Endothelial cell of umbilical vein (primary cell): Measurements from ENCODE around the gene KCNIP1. TPM values are rescaled to one million over a fixed set of nuclear protein-coding genes. Genes with fewer than 3 reads are reported as not detected.

Experiments used
- BruUV-seq: library from RNA; stranded (reverse); fragments of 400-500 nt; replicated peaks from 2 replicates; lab custom pipeline; 2021; lab: Mats Ljungman, UMichigan
- CTCF ChIA-PET: fragments of 300-600, 350-600 bp; sonication (Branson Sonifier 250); formaldehyde crosslinking; loops from one replicate; lab custom pipeline; 2021; ENCODE audit warnings: antibody characterized with exemption, inconsistent platforms; lab: Charles Lee
- POLR2A ChIA-PET: fragments of 300-600, 350-600 bp; sonication (Branson Sonifier 250); formaldehyde crosslinking; loops from one replicate; lab custom pipeline; 2021; ENCODE audit warnings: antibody characterized with exemption, inconsistent platforms; lab: Charles Lee
- DNase-seq: peaks from one replicate; pipeline ENCODE4 v3.0.0-alpha.2; 2011; ENCODE audit warnings: low read depth, low spot score
- FAIRE-seq: peaks from 2 replicates; lab custom pipeline; 2011; peaks lifted over from hg19 to GRCh38; lab: Jason Lieb, UNC
- H2AFZ ChIP-seq: 2 replicates; pipeline ENCODE4 v1.6.0; 2012; ENCODE audit warnings: low read depth, low read length, control low read depth, inconsistent platforms
- H3K27ac ChIP-seq: 2 replicates; pipeline ENCODE4 v1.5.1; 2011; ENCODE audit warnings: low read depth, mild to moderate bottlenecking, control low read depth, low read length, moderate library complexity; ENCODE audit not compliant: insufficient read depth
- H3K27me3 ChIP-seq, 2 experiments: 2 replicates each; pipeline versions ENCODE4 v1.6.0 to v1.6.1; 2011; ENCODE audit warnings: low read length in 2 of 2, mixed read lengths in 1 of 2; ENCODE audit not compliant: control insufficient read depth in 2 of 2, insufficient read depth in 2 of 2
- H3K36me3 ChIP-seq, 2 experiments: 2 replicates in 1 of 2; 3 replicates in 1 of 2; pipeline ENCODE4 v1.5.1; 2011; ENCODE audit warnings: low read length in 2 of 2, mild to moderate bottlenecking in 1 of 2, moderate library complexity in 1 of 2; ENCODE audit not compliant: control insufficient read depth in 2 of 2, insufficient read depth in 2 of 2; ENCODE audit errors: extremely low read depth in 1 of 2
- H3K4me1 ChIP-seq: 3 replicates; pipeline ENCODE4 v1.5.1; 2011; ENCODE audit warnings: mild to moderate bottlenecking, low read length; ENCODE audit not compliant: control insufficient read depth, insufficient read depth; ENCODE audit errors: extremely low read depth
- H3K4me2 ChIP-seq: 2 replicates; pipeline ENCODE4 v1.6.1; 2011; ENCODE audit warnings: low read length, control low read depth, mixed read lengths; ENCODE audit not compliant: insufficient read depth
- H3K4me3 ChIP-seq, 3 experiments: fragments of 200-600 bp in 1 of 3; sonication (generic), shearing (Covaris generic) in 1 of 3; replicated peaks in 1 of 3; 2 replicates each; pipeline ENCODE4 v1.5.1; 2011 to 2016; ENCODE audit warnings: control low read depth in 3 of 3, low read length in 3 of 3, mild to moderate bottlenecking in 2 of 3, inconsistent platforms in 1 of 3, low read depth in 1 of 3, moderate library complexity in 1 of 3; ENCODE audit not compliant: insufficient read depth in 1 of 3
- H3K79me2 ChIP-seq: 2 replicates; pipeline ENCODE4 v1.6.0; 2012; ENCODE audit warnings: low read length, inconsistent platforms; ENCODE audit not compliant: control insufficient read depth, insufficient read depth
- H3K9ac ChIP-seq: replicated peaks from 2 replicates; pipeline ENCODE3; 2011; ENCODE audit warnings: low read length, control low read depth; ENCODE audit not compliant: insufficient read depth; ENCODE audit errors: extremely low read depth
- H3K9me1 ChIP-seq: replicated peaks from 3 replicates; pipeline ENCODE4 v1.6.0; 2011; ENCODE audit warnings: mild to moderate bottlenecking, low read length; ENCODE audit not compliant: control insufficient read depth, insufficient read depth; ENCODE audit errors: extremely low read depth
- H3K9me3 ChIP-seq: replicated peaks from 2 replicates; pipeline ENCODE4 v1.5.1; 2012; ENCODE audit warnings: low read length, inconsistent platforms; ENCODE audit not compliant: control insufficient read depth, insufficient read depth
- H4K20me1 ChIP-seq: replicated peaks from 2 replicates; pipeline ENCODE3; 2011; ENCODE audit warnings: mild to moderate bottlenecking, low read length; ENCODE audit not compliant: control insufficient read depth, insufficient read depth; ENCODE audit errors: extremely low read depth
- EZH2 ChIP-seq: IDR thresholded peaks from 2 replicates; pipeline ENCODE4 v1.6.1; 2012; ENCODE audit warnings: borderline replicate concordance, low read depth, mild to moderate bottlenecking, moderate library complexity, low read length, inconsistent platforms; ENCODE audit not compliant: severe bottlenecking
- FOS ChIP-seq: IDR thresholded peaks from 2 replicates; pipeline ENCODE4 v1.6.1; 2011; ENCODE audit warnings: mild to moderate bottlenecking, low read length, moderate library complexity, borderline replicate concordance; ENCODE audit not compliant: insufficient read depth
- GATA2 ChIP-seq: IDR thresholded peaks from 2 replicates; pipeline ENCODE4 v1.7.0; 2011; ENCODE audit warnings: low read depth, mild to moderate bottlenecking, moderate library complexity, mixed read lengths, low read length; ENCODE audit not compliant: insufficient read length, insufficient read depth
- JUN ChIP-seq: IDR thresholded peaks from 2 replicates; pipeline ENCODE4 v1.6.1; 2011; ENCODE audit warnings: borderline replicate concordance, low read depth; ENCODE audit not compliant: insufficient read length, insufficient read depth
- MYC ChIP-seq: IDR thresholded peaks from one replicate; pipeline ENCODE4 v1.6.1; 2011; ENCODE audit warnings: mild to moderate bottlenecking, low read depth, low read length
- POLR2A ChIP-seq: IDR thresholded peaks from 2 replicates; pipeline ENCODE4 v1.6.1; 2012; ENCODE audit warnings: low read depth, mild to moderate bottlenecking, control low read depth, low read length
- POLR2AphosphoS5 ChIP-seq: IDR thresholded peaks from 2 replicates; pipeline ENCODE4 v1.6.1; 2012; ENCODE audit warnings: low read depth, mild to moderate bottlenecking, control low read depth, low read length, moderate library complexity; ENCODE audit not compliant: insufficient read depth
- dilution Hi-C: fragments of 300-500 bp; cut with MboI; formaldehyde crosslinking; loops from one replicate; pipeline ENCODE4 v1.15.0; 2019; ENCODE audit warnings: low sequenced_read_pairs; ENCODE audit not compliant: extremely low pct_ligation_motif_present
- intact Hi-C: fragments of 100-400 bp; cut with micrococcal nuclease; formaldehyde crosslinking; loops from one replicate; pipeline ENCODE4 v1.10.0; 2022
- polyA plus RNA-seq, 4 experiments: library from polyadenylated mRNA; depleted of rRNA in 3 of 4; stranded (reverse) in 3 of 4; unstranded in 1 of 4; fragments of >200 nt; gene quantifications; 2 replicates each; pipeline versions ENCODE4 v1.2.1 to v1.2.3, GENCODE V29; 2011 to 2012; ENCODE audit warnings: missing spikeins in 1 of 4
- total RNA-seq: library from RNA; stranded (reverse); gene quantifications from 2 replicates; pipeline ENCODE4 v1.2.3, GENCODE V29; 2021
- TF ChIP-seq, protein P1 (sequence below), 2 donors: IDR thresholded peaks; 1 replicate in 1 of 2; 2 replicates in 1 of 2; pipeline ENCODE4 v1.5.1; 2011; ENCODE audit warnings: low read length in 2 of 2, mild to moderate bottlenecking in 2 of 2, moderate library complexity in 2 of 2, control low read depth in 1 of 2, inconsistent platforms in 1 of 2, low read depth in 1 of 2; ENCODE audit not compliant: insufficient read depth in 1 of 2; ENCODE audit errors: extremely low read depth in 1 of 2
- TF ChIP-seq, protein P2 (sequence below): IDR thresholded peaks from 2 replicates; pipeline ENCODE4 v1.6.1; 2011; ENCODE audit not compliant: insufficient read depth, insufficient read length

KCNIP1 gene
- total and polyA plus RNA-seq, 2 donors (not counting 3 experiments of a cell fraction or from before 2014, with no cell fraction given): 0.15 TPM; not detected in 1

DNA sequence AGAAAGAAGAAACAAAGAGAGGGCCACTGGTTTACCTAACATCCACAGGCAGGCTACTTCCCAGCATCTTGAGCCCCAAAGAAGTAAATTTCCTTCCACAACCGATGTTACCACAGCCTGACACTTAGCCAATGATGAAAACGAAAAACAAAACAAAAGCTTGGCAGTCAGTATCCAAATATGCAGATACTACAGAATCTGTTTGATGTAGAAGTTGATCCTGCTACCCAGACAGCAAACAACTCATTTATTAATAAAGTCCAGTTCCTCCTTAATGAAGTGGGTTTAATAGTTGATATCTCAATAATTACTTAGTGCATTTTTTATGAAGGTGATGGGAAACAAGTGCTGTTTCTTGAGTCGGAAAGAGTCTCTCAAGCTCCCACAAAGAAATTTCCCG lies 212.6 kb downstream of the KCNIP1 start:
- no peaks in the 10 kb centered on the region for H3K9me3 ChIP-seq
- peaks cover 0 to 3% of the 10 kb centered on the region in 2 experiments for H3K27me3 ChIP-seq
- no peak overlapping the region for H3K4me3 ChIP-seq
- H3K4me2 ChIP-seq: no peak overlapping the region
- no peak overlapping the region for H3K27ac ChIP-seq
- no TSS peak for BruUV-seq
- no peak overlapping the region for H2AFZ ChIP-seq
- no peaks in the 10 kb centered on the region for H3K36me3 ChIP-seq
- dilution Hi-C loops: no loop called here
- no peaks in the 10 kb centered on the region for H4K20me1 ChIP-seq
- H3K9me1 ChIP-seq: no peaks in the 10 kb centered on the region
- ChIA-PET POLR2A (no interaction called here), CTCF (no interaction called here)
- no peak overlapping the region for H3K9ac ChIP-seq
- no peaks in the 10 kb centered on the region for H3K79me2 ChIP-seq
- no peak for FAIRE-seq
- intact Hi-C loops: no loop called here
- no peak for DNase-seq
- TF ChIP-seq, protein P1, sequence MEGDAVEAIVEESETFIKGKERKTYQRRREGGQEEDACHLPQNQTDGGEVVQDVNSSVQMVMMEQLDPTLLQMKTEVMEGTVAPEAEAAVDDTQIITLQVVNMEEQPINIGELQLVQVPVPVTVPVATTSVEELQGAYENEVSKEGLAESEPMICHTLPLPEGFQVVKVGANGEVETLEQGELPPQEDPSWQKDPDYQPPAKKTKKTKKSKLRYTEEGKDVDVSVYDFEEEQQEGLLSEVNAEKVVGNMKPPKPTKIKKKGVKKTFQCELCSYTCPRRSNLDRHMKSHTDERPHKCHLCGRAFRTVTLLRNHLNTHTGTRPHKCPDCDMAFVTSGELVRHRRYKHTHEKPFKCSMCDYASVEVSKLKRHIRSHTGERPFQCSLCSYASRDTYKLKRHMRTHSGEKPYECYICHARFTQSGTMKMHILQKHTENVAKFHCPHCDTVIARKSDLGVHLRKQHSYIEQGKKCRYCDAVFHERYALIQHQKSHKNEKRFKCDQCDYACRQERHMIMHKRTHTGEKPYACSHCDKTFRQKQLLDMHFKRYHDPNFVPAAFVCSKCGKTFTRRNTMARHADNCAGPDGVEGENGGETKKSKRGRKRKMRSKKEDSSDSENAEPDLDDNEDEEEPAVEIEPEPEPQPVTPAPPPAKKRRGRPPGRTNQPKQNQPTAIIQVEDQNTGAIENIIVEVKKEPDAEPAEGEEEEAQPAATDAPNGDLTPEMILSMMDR (IDR thresholded peaks at IDR 0.05; ENCODE audit: extremely low read depth in 1 of 2, insufficient read depth in 1 of 2, low read depth in 1 of 2, low read length in 2 of 2): no peak
- TF ChIP-seq MYC (no peak), GATA2 (no peak), EZH2 (no peak), POLR2A (no peak), FOS (no peak), POLR2AphosphoS5 (no peak), JUN (no peak)
- TF ChIP-seq, protein P2, sequence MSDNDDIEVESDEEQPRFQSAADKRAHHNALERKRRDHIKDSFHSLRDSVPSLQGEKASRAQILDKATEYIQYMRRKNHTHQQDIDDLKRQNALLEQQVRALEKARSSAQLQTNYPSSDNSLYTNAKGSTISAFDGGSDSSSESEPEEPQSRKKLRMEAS: no peak
- no peaks in the 10 kb centered on the region for H3K4me1 ChIP-seq
